K562 (cell line): Measurements from ENCODE around the gene C3. TPM values are rescaled to one million over a fixed set of nuclear protein-coding genes. Genes with fewer than 3 reads are reported as not detected.

Experiments
- ATF7 ChIP-seq: fragments of 450-650 bp; IDR thresholded peaks from 2 replicates; pipeline ENCODE4 v1.7.1; 2014; ENCODE audit warnings: mild to moderate bottlenecking, moderate library complexity
- CREM ChIP-seq: IDR thresholded peaks from 2 replicates; pipeline ENCODE4 v1.6.1; 2014; ENCODE audit warnings: antibody characterized with exemption, low read depth
- NR4A1 ChIP-seq, 2 experiments: fragments of 250-450 bp in 1 of 2; fragments of 450-650 bp in 1 of 2; sonication (Bioruptor Pico) in 1 of 2; IDR thresholded peaks; 2 replicates each; pipeline versions ENCODE4 v1.4.0 to v1.6.1; 2016 to 2020; ENCODE audit warnings: mild to moderate bottlenecking in 2 of 2, missing compliant biosample characterization in 1 of 2, missing genetic modification characterization in 1 of 2, moderate library complexity in 1 of 2
- REST ChIP-seq, 2 experiments: fragments of 450-650 bp; formaldehyde crosslinking in 1 of 2; IDR thresholded peaks; 2 replicates each; pipeline versions ENCODE4 v1.4.0 to v1.6.1; 2014 to 2020; ENCODE audit warnings: mild to moderate bottlenecking in 2 of 2, borderline replicate concordance in 1 of 2, low read depth in 1 of 2
- ZBTB33 ChIP-seq: sonication (generic); formaldehyde crosslinking; IDR thresholded peaks from 2 replicates; pipeline ENCODE4 v1.8.1; 2023; ENCODE audit warnings: mild to moderate bottlenecking, missing genetic modification reagents
- ZBTB49 ChIP-seq: sonication (generic); formaldehyde crosslinking; IDR thresholded peaks from 2 replicates; pipeline ENCODE4 v1.8.0; 2022; ENCODE audit warnings: missing genetic modification reagents, mild to moderate bottlenecking, borderline replicate concordance
- ZNF134 ChIP-seq: fragments of 250-450 bp; sonication (Bioruptor Pico); conservative IDR thresholded peaks from 2 replicates; pipeline ENCODE4 v1.4.0; 2020
- polyA plus RNA-seq, 8 experiments: library from polyadenylated mRNA; depleted of rRNA in 4 of 8; stranded (reverse) in 5 of 8; unstranded in 3 of 8; fragments of >200 nt; fragmentation: Nextera tagmentation in 2 of 8; fragmentation: Illumina TruSeq in 1 of 8; extraction: Ambion mirVana in 2 of 8; extraction: Trizol in 1 of 8; gene quantifications; 2 replicates each; pipeline versions ENCODE4 v1.2.1 to v1.2.3, GENCODE V29; 2011 to 2014; ENCODE audit warnings: inconsistent platforms in 1 of 8, missing spikeins in 1 of 8
- total RNA-seq, 7 experiments: library from RNA; depleted of rRNA in 6 of 7; stranded (reverse); fragments of >200 nt in 6 of 7; fragmentation: Illumina TruSeq in 2 of 7; extraction: Trizol in 2 of 7; gene quantifications; 2 replicates each; pipeline versions ENCODE4 v1.2.1 to v1.2.3, GENCODE V29; 2011 to 2021; ENCODE audit warnings: low replicate concordance in 1 of 7
- TF ChIP-seq, protein P1 (sequence below), 2 experiments: IDR thresholded peaks; 2 replicates each; pipeline ENCODE4 v1.6.1; 2011; ENCODE audit warnings: borderline replicate concordance in 1 of 2, control low read depth in 1 of 2, low read depth in 1 of 2, low read length in 1 of 2, mild to moderate bottlenecking in 1 of 2, mixed read lengths in 1 of 2, moderate library complexity in 1 of 2; ENCODE audit not compliant: insufficient read depth in 1 of 2, insufficient read length in 1 of 2, poor library complexity in 1 of 2, severe bottlenecking in 1 of 2; ENCODE audit errors: extremely low read depth in 1 of 2
- TF ChIP-seq, protein P2 (sequence below): sonication (generic); formaldehyde crosslinking; IDR thresholded peaks from 2 replicates; pipeline ENCODE4 v1.4.0; 2020; ENCODE audit warnings: mild to moderate bottlenecking, missing genetic modification reagents

C3 gene
- total and polyA plus RNA-seq, 9 of the 15 experiments (the other 6 are each of a cell fraction or from before 2014, with no cell fraction given): 0.59 to 10.6 (median 2.2) TPM

GRCh38 chr19:6697291-6697690, 23.2 kb downstream of the C3 start (continued):
- 0 out of 2 replicates have a peak, but pooled peaks have one; percentile 6 for TF ChIP-seq REST (IDR thresholded peaks at IDR 0.05; ENCODE audit: borderline replicate concordance)
- TF ChIP-seq REST (CRISPR knock-in tag; IDR thresholded peaks at IDR 0.05; ENCODE audit: low read depth): no peak
- no peak for TF ChIP-seq ZNF134 (CRISPR knock-in tag)
- no peak for TF ChIP-seq NR4A1 (CRISPR knock-in tag; IDR thresholded peaks at IDR 0.05)
- no peak for TF ChIP-seq NR4A1 (tag; IDR thresholded peaks at IDR 0.05)
- peak; percentile 83 for TF ChIP-seq ZBTB33
- peak; percentile 52 for TF ChIP-seq ATF7
- TF ChIP-seq, protein P1, sequence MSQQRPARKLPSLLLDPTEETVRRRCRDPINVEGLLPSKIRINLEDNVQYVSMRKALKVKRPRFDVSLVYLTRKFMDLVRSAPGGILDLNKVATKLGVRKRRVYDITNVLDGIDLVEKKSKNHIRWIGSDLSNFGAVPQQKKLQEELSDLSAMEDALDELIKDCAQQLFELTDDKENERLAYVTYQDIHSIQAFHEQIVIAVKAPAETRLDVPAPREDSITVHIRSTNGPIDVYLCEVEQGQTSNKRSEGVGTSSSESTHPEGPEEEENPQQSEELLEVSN (IDR thresholded peaks at IDR 0.05; ENCODE audit: borderline replicate concordance in 1 of 2, extremely low read depth in 1 of 2, insufficient read depth in 1 of 2, insufficient read length in 1 of 2, low read depth in 1 of 2, low read length in 1 of 2, poor library complexity in 1 of 2, severe bottlenecking in 1 of 2): peak in 1 of 2 experiments; percentile 35
- TF ChIP-seq ZBTB49 (CRISPR knock-in tag): no peak
- TF ChIP-seq CREM: peak; percentile 12; the same call in 1 of the 2 replicates
- TF ChIP-seq, protein P2, sequence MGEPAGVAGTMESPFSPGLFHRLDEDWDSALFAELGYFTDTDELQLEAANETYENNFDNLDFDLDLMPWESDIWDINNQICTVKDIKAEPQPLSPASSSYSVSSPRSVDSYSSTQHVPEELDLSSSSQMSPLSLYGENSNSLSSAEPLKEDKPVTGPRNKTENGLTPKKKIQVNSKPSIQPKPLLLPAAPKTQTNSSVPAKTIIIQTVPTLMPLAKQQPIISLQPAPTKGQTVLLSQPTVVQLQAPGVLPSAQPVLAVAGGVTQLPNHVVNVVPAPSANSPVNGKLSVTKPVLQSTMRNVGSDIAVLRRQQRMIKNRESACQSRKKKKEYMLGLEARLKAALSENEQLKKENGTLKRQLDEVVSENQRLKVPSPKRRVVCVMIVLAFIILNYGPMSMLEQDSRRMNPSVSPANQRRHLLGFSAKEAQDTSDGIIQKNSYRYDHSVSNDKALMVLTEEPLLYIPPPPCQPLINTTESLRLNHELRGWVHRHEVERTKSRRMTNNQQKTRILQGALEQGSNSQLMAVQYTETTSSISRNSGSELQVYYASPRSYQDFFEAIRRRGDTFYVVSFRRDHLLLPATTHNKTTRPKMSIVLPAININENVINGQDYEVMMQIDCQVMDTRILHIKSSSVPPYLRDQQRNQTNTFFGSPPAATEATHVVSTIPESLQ (CRISPR knock-in tag): no peak
